ENCODE data around the gene TRPT1. TPM values are rescaled to one million over a fixed set of nuclear protein-coding genes. Genes with fewer than 3 reads are reported as not detected.

TRPT1 gene
- total RNA-seq, 4 donors from 2014 or later = 48.4 to 62.2 (median 52.8) TPM

- WGBS = 0% methylated on average over 1 of the region's 24 CpGs
- Histone ChIP-seq H3K27ac (peak overlapping the region; percentile 97), H3K27me3 (no peaks in the 10 kb centered on the region), H3K4me3 (peak overlapping the region; percentile 84), H3K36me3 (peaks cover 32% of the 10 kb centered on the region), H3K4me1 (peaks cover 82% of the 10 kb centered on the region), H3K9me3 (no peaks in the 10 kb centered on the region)
- peak; percentile 100 for DNase-seq (ENCODE audit: low spot score in 2 of 2)
- TF ChIP-seq EP300 (IDR thresholded peaks at IDR 0.05) (no peak), POLR2AphosphoS5 (IDR thresholded peaks at IDR 0.05) (no peak), POLR2A (IDR thresholded peaks at IDR 0.05) (no peak), CTCF (IDR thresholded peaks at IDR 0.05) (no peak)
Observed at GRCh38 chr11:64241241-64241490, 15.2 kb upstream of the TRPT1 start.

GRCh38 chr11:64240435-64241240, 14.7 kb upstream of the TRPT1 start, which contains the start of gene FKBP2:
Gene FKBP2 (plus strand): TSS chr11:64241095. CDS start chr11:64242388, 1,293 bp downstream.
- 2% methylated on average over 16 of the region's 58 CpGs for WGBS
- H3K9me3 ChIP-seq = no peaks in the 10 kb centered on the region
- H3K4me1 ChIP-seq = peaks cover 82% of the 10 kb centered on the region
- H3K27ac ChIP-seq = peak within 1 kb of the TSS; percentile 97
- H3K36me3 ChIP-seq = peaks cover 32% of the 10 kb centered on the region
- H3K27me3 ChIP-seq = no peaks in the 10 kb centered on the region
- peak; percentile 98 for DNase-seq (ENCODE audit: low spot score in 2 of 2)
- peak within 1 kb of the TSS; percentile 84 for H3K4me3 ChIP-seq
- TF ChIP-seq POLR2AphosphoS5 (IDR thresholded peaks at IDR 0.05) = peak in 2 of 3 donors; percentile 36 to 97
- no peak for TF ChIP-seq EP300 (IDR thresholded peaks at IDR 0.05)
- peak; percentile 61 to 86 for TF ChIP-seq POLR2A (IDR thresholded peaks at IDR 0.05)
- no peak for TF ChIP-seq CTCF (IDR thresholded peaks at IDR 0.05)

GRCh38 chr11:64239662-64240434, 13.9 kb upstream of the TRPT1 start:
- H3K36me3 ChIP-seq = peaks cover 32% of the 10 kb centered on the region
- no peak for TF ChIP-seq CTCF (IDR thresholded peaks at IDR 0.05)
- no peak for TF ChIP-seq EP300 (IDR thresholded peaks at IDR 0.05)
- no peak for TF ChIP-seq POLR2A (IDR thresholded peaks at IDR 0.05)
- TF ChIP-seq POLR2AphosphoS5 (IDR thresholded peaks at IDR 0.05) = no peak
- no peak for DNase-seq (ENCODE audit: low spot score in 2 of 2)
- no peaks in the 10 kb centered on the region for H3K27me3 ChIP-seq
- 84% methylated on average over 10 of the region's 11 CpGs for WGBS
- peak overlapping the region; percentile 97 for H3K27ac ChIP-seq
- H3K9me3 ChIP-seq = no peaks in the 10 kb centered on the region
- peak overlapping the region; percentile 84 for H3K4me3 ChIP-seq
- peaks cover 82% of the 10 kb centered on the region for H3K4me1 ChIP-seq

- peaks cover 29% of the 10 kb centered on the region for H3K36me3 ChIP-seq
- peak overlapping the region; percentile 97 for H3K27ac ChIP-seq
- H3K27me3 ChIP-seq = no peaks in the 10 kb centered on the region
- no peaks in the 10 kb centered on the region for H3K9me3 ChIP-seq
- WGBS = 64% methylated on average over 5 of the region's 5 CpGs
- peaks cover 79% of the 10 kb centered on the region for H3K4me1 ChIP-seq
- DNase-seq (ENCODE audit: low spot score in 2 of 2) = no peak
- no peak overlapping the region for H3K4me3 ChIP-seq
- TF ChIP-seq POLR2A (IDR thresholded peaks at IDR 0.05) = no peak
- TF ChIP-seq EP300 (IDR thresholded peaks at IDR 0.05) = no peak
- no peak for TF ChIP-seq POLR2AphosphoS5 (IDR thresholded peaks at IDR 0.05)
- TF ChIP-seq CTCF (IDR thresholded peaks at IDR 0.05) = no peak
Observed at GRCh38 chr11:64238999-64239398, 13.0 kb upstream of the TRPT1 start.

GRCh38 chr11:64238076-64238475, 12.1 kb upstream of the TRPT1 start:
- 79% methylated on average over 3 of the region's 9 CpGs for WGBS
- peak overlapping the region; percentile 69 for H3K27ac ChIP-seq
- H3K9me3 ChIP-seq = no peaks in the 10 kb centered on the region
- no peak overlapping the region for H3K4me3 ChIP-seq
- TF ChIP-seq CTCF (IDR thresholded peaks at IDR 0.05) = no peak
- TF ChIP-seq EP300 (IDR thresholded peaks at IDR 0.05) = no peak
- TF ChIP-seq POLR2A (IDR thresholded peaks at IDR 0.05) = no peak
- TF ChIP-seq POLR2AphosphoS5 (IDR thresholded peaks at IDR 0.05) = no peak
- no peak for DNase-seq (ENCODE audit: low spot score in 2 of 2)
- H3K27me3 ChIP-seq = no peaks in the 10 kb centered on the region
- H3K36me3 ChIP-seq = peaks cover 20% of the 10 kb centered on the region
- peaks cover 81% of the 10 kb centered on the region for H3K4me1 ChIP-seq

Measured in suprapubic skin (tissue), 4 donors.